AG09309 (cell line): Measurements from ENCODE around the gene OR12D3.
"Not testable (repeated sequence)": the region's sequence is repeated elsewhere in the genome, so short reads cannot be mapped to it uniquely, and the experiment has no call there.

Experiments
- DNase-seq: peaks from one replicate; pipeline ENCODE4 v3.0.0-alpha.2; 2010; ENCODE audit warnings: low read depth
- H3K4me3 ChIP-seq: 2 replicates; pipeline ENCODE4 v1.5.1; 2011; ENCODE audit warnings: mild to moderate bottlenecking, low read depth, low read length, moderate library complexity; ENCODE audit not compliant: control insufficient read depth
- TF ChIP-seq, protein P1 (sequence below): IDR thresholded peaks from 2 replicates; pipeline ENCODE4 v1.5.1; 2011; ENCODE audit warnings: mild to moderate bottlenecking, low read depth, low read length, inconsistent platforms; ENCODE audit not compliant: insufficient read depth, control insufficient read depth; ENCODE audit errors: missing control alignments

OR12D3 gene

DNA sequence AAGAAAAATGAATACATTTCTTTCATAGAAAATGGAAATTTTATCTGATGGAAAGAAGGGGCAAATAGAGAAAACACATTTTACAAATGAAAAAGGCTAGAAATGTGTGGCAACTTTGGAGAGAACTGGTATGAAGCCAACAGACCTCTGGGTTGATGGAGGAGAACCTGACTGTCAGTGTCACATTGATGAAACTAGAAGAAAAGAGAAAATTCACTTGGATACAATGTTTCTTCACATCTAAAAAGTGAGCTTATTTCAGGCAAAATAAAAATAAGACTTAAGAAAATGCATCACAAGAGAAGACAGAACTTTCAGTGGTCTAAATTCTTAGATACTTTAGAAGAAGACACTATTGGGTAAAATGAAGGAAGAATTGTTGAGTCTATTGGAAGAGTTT lies 20.2 kb upstream of the OR12D3 start, which contains the start of gene OR12D2:
Gene OR12D2, plus strand, starts transcription at position 301 of the 400 bp plus-strand sequence. CDS start 1,069 bp downstream, outside the sequence.
- no peak for DNase-seq
- no peak within 1 kb of the TSS for H3K4me3 ChIP-seq
- TF ChIP-seq, protein P1, sequence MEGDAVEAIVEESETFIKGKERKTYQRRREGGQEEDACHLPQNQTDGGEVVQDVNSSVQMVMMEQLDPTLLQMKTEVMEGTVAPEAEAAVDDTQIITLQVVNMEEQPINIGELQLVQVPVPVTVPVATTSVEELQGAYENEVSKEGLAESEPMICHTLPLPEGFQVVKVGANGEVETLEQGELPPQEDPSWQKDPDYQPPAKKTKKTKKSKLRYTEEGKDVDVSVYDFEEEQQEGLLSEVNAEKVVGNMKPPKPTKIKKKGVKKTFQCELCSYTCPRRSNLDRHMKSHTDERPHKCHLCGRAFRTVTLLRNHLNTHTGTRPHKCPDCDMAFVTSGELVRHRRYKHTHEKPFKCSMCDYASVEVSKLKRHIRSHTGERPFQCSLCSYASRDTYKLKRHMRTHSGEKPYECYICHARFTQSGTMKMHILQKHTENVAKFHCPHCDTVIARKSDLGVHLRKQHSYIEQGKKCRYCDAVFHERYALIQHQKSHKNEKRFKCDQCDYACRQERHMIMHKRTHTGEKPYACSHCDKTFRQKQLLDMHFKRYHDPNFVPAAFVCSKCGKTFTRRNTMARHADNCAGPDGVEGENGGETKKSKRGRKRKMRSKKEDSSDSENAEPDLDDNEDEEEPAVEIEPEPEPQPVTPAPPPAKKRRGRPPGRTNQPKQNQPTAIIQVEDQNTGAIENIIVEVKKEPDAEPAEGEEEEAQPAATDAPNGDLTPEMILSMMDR = no peak

DNA sequence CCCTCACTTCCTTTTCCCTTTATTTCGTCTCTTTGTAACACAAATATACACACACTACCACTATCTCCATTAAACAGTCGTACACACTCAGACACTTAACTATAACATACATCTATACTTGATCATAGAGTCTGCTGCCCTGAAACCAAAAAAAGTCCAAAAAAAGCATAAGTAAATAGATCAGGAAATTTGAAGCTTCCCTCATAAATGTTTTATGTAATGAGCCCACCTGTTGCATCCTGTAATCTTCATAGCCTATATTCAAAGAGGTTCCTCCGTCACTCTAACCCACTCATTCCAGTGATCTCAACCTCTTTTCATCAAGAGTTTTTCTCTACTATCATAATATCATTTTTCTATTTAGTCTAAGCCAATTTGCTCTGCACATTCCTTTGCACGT lies 13.4 kb upstream of the OR12D3 start:
- TF ChIP-seq, protein P1 = no peak
- no peak overlapping the region for H3K4me3 ChIP-seq
- DNase-seq = no peak

DNA sequence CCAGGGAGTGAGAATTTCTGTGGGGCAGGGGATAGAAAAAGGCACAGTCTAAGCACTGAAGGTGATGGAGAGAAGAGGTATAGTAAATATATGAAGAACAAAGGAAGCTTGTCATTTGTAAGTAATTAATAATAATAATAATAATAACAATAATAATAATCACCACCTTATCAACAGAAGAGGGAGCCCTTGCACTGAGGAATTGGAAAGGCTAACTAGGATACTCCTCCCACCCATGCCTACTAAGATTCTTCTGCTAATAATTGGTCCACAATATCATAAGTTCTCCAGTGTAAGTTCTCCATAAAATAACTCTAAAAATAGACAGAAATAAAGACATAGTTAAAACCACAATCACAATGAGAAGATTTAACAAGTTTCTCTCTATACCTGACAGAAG lies 912 bp upstream of the OR12D3 start:
- H3K4me3 ChIP-seq = no peak overlapping the region
- DNase-seq = no peak
- TF ChIP-seq, protein P1 = no peak

DNA sequence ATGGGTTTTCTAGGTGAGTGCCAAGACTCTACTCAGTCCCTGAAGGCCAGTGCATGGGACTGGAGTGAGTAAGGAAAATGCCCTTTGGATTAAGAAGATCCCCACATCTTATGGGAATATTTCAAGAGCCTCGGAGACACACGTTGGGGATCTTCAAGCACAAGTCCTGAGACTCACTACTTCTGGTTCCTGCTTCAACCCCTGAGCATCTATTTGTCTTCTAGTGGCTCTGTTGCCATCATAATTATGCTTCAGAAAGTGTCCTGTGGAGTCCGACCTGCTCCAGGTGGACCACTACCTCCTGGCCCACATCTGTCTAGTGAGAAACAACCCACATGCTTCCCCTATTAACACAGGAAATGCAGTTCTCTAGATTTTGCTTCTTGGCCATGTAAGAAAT lies 6.3 kb downstream of the OR12D3 start, which contains the start of gene OR5V1:
Gene OR5V1, minus strand, starts transcription at position 101 of the 400 bp plus-strand sequence. CDS start 12,670 bp downstream, outside the sequence.
- no peak for DNase-seq
- no peak within 1 kb of the TSS for H3K4me3 ChIP-seq
- TF ChIP-seq, protein P1 = no peak

DNA sequence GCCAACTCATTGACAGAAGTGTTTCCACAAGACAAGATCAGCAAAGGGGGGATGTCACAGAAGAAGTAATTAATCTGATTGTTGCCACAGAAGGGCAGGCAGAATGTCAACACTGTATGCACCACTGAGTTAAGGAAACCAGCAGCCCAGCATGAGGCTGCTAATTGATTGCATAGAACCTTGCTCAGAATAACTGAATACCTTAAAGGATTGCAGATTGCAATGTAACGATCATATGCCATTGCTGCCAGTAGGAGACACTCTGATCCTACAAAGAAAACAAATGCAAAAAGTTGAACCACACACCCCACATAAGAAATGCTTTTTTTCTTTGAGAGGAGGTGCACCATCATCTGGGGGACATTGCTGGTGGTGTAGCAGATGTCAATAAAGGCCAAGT lies 19.5 kb downstream of the OR12D3 start:
- no peak for DNase-seq
- TF ChIP-seq, protein P1 = no peak
- H3K4me3 ChIP-seq = no peak overlapping the region

DNA sequence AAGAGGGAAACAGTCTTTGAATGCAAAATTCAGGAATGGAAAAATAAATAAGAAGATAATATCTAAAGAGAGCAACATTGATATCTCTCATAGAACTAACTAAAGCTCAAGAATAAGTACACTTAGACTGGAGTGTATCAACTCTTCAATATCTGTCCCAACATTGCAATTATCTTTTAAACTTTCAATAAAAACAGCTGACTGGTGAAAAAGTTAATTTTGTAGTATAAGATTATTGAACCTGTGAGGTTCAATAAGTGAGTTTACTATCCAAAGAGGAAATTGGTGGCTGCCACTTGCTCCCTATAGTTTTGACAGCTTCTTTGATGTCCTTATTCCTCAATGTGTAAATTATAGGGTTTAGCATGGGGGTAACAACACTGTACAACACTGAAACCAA lies 20.1 kb downstream of the OR12D3 start:
- DNase-seq = no peak
- TF ChIP-seq, protein P1 = no peak

DNA sequence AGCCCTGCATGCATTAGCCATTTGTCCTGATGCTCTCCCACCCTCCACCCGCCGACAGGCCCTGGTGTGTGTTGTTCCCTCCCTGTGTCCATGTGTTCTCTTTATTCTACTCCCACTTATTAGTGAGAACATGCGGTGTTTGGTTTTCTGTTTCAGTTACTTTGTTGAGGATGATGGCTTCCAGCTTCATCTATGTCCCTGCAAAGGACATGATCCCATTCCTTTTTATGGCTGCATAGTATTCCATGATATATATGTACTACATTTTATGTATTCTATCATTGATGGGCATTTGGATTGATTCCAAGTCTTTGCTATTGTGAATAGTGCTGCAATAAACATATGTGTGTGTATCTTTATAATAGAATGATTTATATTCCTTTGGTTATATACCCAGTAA lies 25.7 kb downstream of the OR12D3 start:
- not testable (repeated sequence) for H3K4me3 ChIP-seq, DNase-seq

More for the DNA sequence above, 20.1 kb downstream of the OR12D3 start:
- H3K4me3 ChIP-seq = no peak overlapping the region
